K562 (cell line): ENCODE results near the gene CACNA2D3. TPM values are rescaled to one million over a fixed set of nuclear protein-coding genes. Genes with fewer than 3 reads are reported as not detected.

Source experiments
- ATAC-seq: fragments of 200-7000 bp; cut with Tn5 transposase; 3 replicates; pipeline ENCODE4 v1.9.1; 2020; ENCODE audit warnings: moderate library complexity
- BruUV-seq: library from RNA; stranded (reverse); fragments of 400-500 nt; replicated peaks from 2 replicates; lab custom pipeline; 2021; lab: Mats Ljungman, UMichigan
- CTCF ChIA-PET: fragments of 300-600 bp; formaldehyde crosslinking; extraction: SDS; loops from one replicate; lab custom pipeline; 2021; ENCODE audit warnings: low intra/inter-chr PET ratio; lab: Yijun Ruan, JAX
- POLR2A ChIA-PET: fragments of 300-600, 350-650 bp; sonication (Branson Sonifier 250); formaldehyde crosslinking; extraction: SDS; loops from one replicate; lab custom pipeline; 2021; ENCODE audit warnings: antibody characterized with exemption, inconsistent platforms; lab: Yijun Ruan, JAX
- DNase-seq, 4 experiments: peaks; one replicate each; pipeline versions ENCODE4 v3.0.0 to v3.0.0-alpha.2; 2011 to 2018; ENCODE audit warnings: low spot score in 3 of 4, mixed read lengths in 3 of 4; ENCODE audit errors: extremely low read depth in 1 of 4
- FAIRE-seq: peaks from 2 replicates; lab custom pipeline; 2011; peaks lifted over from hg19 to GRCh38; lab: Jason Lieb, UNC
- H2AFZ ChIP-seq: 2 replicates; pipeline ENCODE4 v1.6.0; 2011; ENCODE audit warnings: low read depth, low read length, control low read depth, inconsistent platforms
- H3K27ac ChIP-seq: fragments of 200-600 bp; 3 replicates; pipeline ENCODE4 v1.8.0; 2011; ENCODE audit warnings: low read depth, mild to moderate bottlenecking, control low read depth, inconsistent platforms, low read length, moderate library complexity, mixed read lengths; ENCODE audit errors: extremely low read depth
- H3K27me3 ChIP-seq, 2 experiments: fragments of 300-600 bp in 1 of 2; 2 replicates in 1 of 2; 3 replicates in 1 of 2; pipeline versions ENCODE4 v1.6.0 to v1.8.0; 2011; ENCODE audit warnings: inconsistent platforms in 2 of 2, low read length in 2 of 2, mild to moderate bottlenecking in 1 of 2, mixed read lengths in 1 of 2, moderate library complexity in 1 of 2; ENCODE audit not compliant: control insufficient read depth in 2 of 2, insufficient read depth in 2 of 2
- H3K36me3 ChIP-seq: fragments of 300-600 bp; 3 replicates; pipeline ENCODE4 v1.8.0; 2011; ENCODE audit warnings: mild to moderate bottlenecking, low read length, inconsistent platforms; ENCODE audit not compliant: control insufficient read depth, insufficient read depth
- H3K4me1 ChIP-seq, 2 experiments: fragments of 200-600 bp in 1 of 2; replicated peaks in 1 of 2; 2 replicates in 1 of 2; 3 replicates in 1 of 2; pipeline versions ENCODE4 v1.5.1 to v1.8.0; 2011; ENCODE audit warnings: inconsistent platforms in 2 of 2, low read length in 2 of 2, mild to moderate bottlenecking in 1 of 2, mixed read lengths in 1 of 2, moderate library complexity in 1 of 2; ENCODE audit not compliant: control insufficient read depth in 2 of 2, insufficient read depth in 2 of 2
- H3K4me2 ChIP-seq: 2 replicates; pipeline ENCODE4 v1.6.1; 2011; ENCODE audit warnings: low read length, control low read depth, inconsistent platforms, mixed read lengths; ENCODE audit not compliant: insufficient read depth
- H3K4me3 ChIP-seq: fragments of 200-600 bp; sonication (generic), shearing (Covaris generic); 2 replicates; pipeline ENCODE4 v1.5.1; 2016; ENCODE audit warnings: control low read depth, inconsistent platforms
- H3K79me2 ChIP-seq: fragments of 200-600 bp; 3 replicates; pipeline ENCODE4 v1.8.0; 2011; ENCODE audit warnings: low read length, inconsistent platforms; ENCODE audit not compliant: control insufficient read depth, insufficient read depth
- H3K9ac ChIP-seq, 2 experiments: 2 replicates each; pipeline versions ENCODE4 v1.6.0 to v1.6.1; 2011; ENCODE audit warnings: low read depth in 2 of 2, low read length in 2 of 2, control low read depth in 1 of 2, inconsistent platforms in 1 of 2, mild to moderate bottlenecking in 1 of 2, mixed read lengths in 1 of 2; ENCODE audit not compliant: insufficient read depth in 1 of 2
- H3K9me1 ChIP-seq: one replicate; pipeline ENCODE4 v1.6.0; 2011; ENCODE audit warnings: inconsistent platforms, mild to moderate bottlenecking, low read length, moderate library complexity; ENCODE audit not compliant: control insufficient read depth, insufficient read depth
- H3K9me3 ChIP-seq: replicated peaks from 2 replicates; pipeline ENCODE4 v1.5.1; 2011; ENCODE audit warnings: low read depth, low read length, inconsistent platforms; ENCODE audit not compliant: control insufficient read depth, insufficient read depth
- H4K20me1 ChIP-seq: replicated peaks from 2 replicates; pipeline ENCODE4 v1.6.1; 2011; ENCODE audit warnings: low read length, inconsistent platforms, mixed read lengths; ENCODE audit not compliant: control insufficient read depth, insufficient read depth
- BMI1 ChIP-seq: fragments of 150-350 bp; IDR thresholded peaks from 2 replicates; pipeline ENCODE4 v1.6.1; 2014; ENCODE audit warnings: low read length
- CBFA2T3 ChIP-seq: fragments of 450-650 bp; IDR thresholded peaks from 2 replicates; pipeline ENCODE4 v1.6.1; 2017
- CBX1 ChIP-seq: sonication (generic); IDR thresholded peaks from 2 replicates; pipeline ENCODE4 v1.6.1; 2016; ENCODE audit warnings: antibody characterized with exemption, low read depth, mild to moderate bottlenecking
- CBX8 ChIP-seq: fragments of 200-600 bp; sonication (generic); IDR thresholded peaks from 2 replicates; pipeline ENCODE4 v1.6.1; 2012; ENCODE audit warnings: borderline replicate concordance, mixed run types, low read depth, mild to moderate bottlenecking, moderate library complexity, mixed read lengths, low read length, control low read depth, inconsistent platforms; ENCODE audit not compliant: poor library complexity, severe bottlenecking; ENCODE audit errors: extremely low read depth
- DIDO1 ChIP-seq: fragments of 450-650 bp; IDR thresholded peaks from 2 replicates; pipeline ENCODE4 v1.6.1; 2016; ENCODE audit warnings: low read depth, missing biosample characterization, missing genetic modification characterization
- GTF2F1 ChIP-seq: IDR thresholded peaks from 2 replicates; pipeline ENCODE4 v1.6.1; 2011; ENCODE audit warnings: low read depth, low read length, improper control_type of control experiment
- KLF1 ChIP-seq: fragments of 450-650 bp; IDR thresholded peaks from 2 replicates; pipeline ENCODE4 v1.6.1; 2016; ENCODE audit warnings: missing genetic modification characterization, missing compliant biosample characterization
- MXD1 ChIP-seq: fragments of 250-450 bp; sonication (Bioruptor Pico); IDR thresholded peaks from 2 replicates; pipeline ENCODE4 v1.8.0; 2021; ENCODE audit warnings: borderline replicate concordance, mild to moderate bottlenecking, moderate library complexity; ENCODE audit not compliant: poor library complexity, severe bottlenecking
- MYBL2 ChIP-seq, 2 experiments: fragments of 450-650 bp in 1 of 2; sonication (generic) in 1 of 2; formaldehyde crosslinking in 1 of 2; IDR thresholded peaks; 2 replicates each; pipeline versions ENCODE4 v1.6.1 to v1.8.1; 2017 to 2022; ENCODE audit warnings: borderline replicate concordance in 1 of 2, inconsistent platforms in 1 of 2, low read depth in 1 of 2, mild to moderate bottlenecking in 1 of 2, missing genetic modification reagents in 1 of 2, moderate library complexity in 1 of 2
- POLR2AphosphoS2 ChIP-seq: IDR thresholded peaks from 2 replicates; pipeline ENCODE4 v1.6.1; 2012; ENCODE audit warnings: low read length, improper control_type of control experiment
- PTBP1 ChIP-seq: fragments of 200-400 bp; formaldehyde crosslinking; IDR thresholded peaks from 2 replicates; pipeline ENCODE4 v1.6.1; 2017; ENCODE audit warnings: low read depth, low read length
- SAFB ChIP-seq: fragments of 200-400 bp; formaldehyde crosslinking; IDR thresholded peaks from 2 replicates; pipeline ENCODE4 v1.6.1; 2017; ENCODE audit warnings: low read depth, low read length, borderline replicate concordance
- TEAD2 ChIP-seq: fragments of 450-650 bp; IDR thresholded peaks from 2 replicates; pipeline ENCODE4 v1.6.1; 2016; ENCODE audit warnings: missing genetic modification characterization, control low read depth, missing compliant biosample characterization
- TEAD4 ChIP-seq, 2 experiments: sonication (generic) in 1 of 2; formaldehyde crosslinking in 1 of 2; IDR thresholded peaks; 2 replicates each; pipeline versions ENCODE4 v1.6.1 to v1.8.0; 2012 to 2022; ENCODE audit warnings: borderline replicate concordance in 1 of 2, inconsistent platforms in 1 of 2, low read length in 1 of 2, mild to moderate bottlenecking in 1 of 2, missing genetic modification reagents in 1 of 2
- U2AF1 ChIP-seq: fragments of 200-400 bp; formaldehyde crosslinking; optimal IDR thresholded peaks from 2 replicates; pipeline ENCODE3; 2017; ENCODE audit warnings: mild to moderate bottlenecking, low read depth, low read length, moderate library complexity
- ZBTB8A ChIP-seq: fragments of 450-650 bp; IDR thresholded peaks from 2 replicates; pipeline ENCODE4 v1.6.1; 2018; ENCODE audit warnings: mild to moderate bottlenecking, moderate library complexity; ENCODE audit not compliant: partially characterized antibody
- ZNF444 ChIP-seq: fragments of 250-450 bp; sonication (Bioruptor Pico); IDR thresholded peaks from 2 replicates; pipeline ENCODE4 v1.4.0; 2020; ENCODE audit warnings: mild to moderate bottlenecking, moderate library complexity
- ZNF445 ChIP-seq: fragments of 250-450 bp; sonication (Bioruptor Pico); IDR thresholded peaks from 2 replicates; pipeline ENCODE4 v1.4.0; 2020; ENCODE audit warnings: low read depth, mild to moderate bottlenecking, moderate library complexity
- ZNF561 ChIP-seq: fragments of 450-650 bp; formaldehyde crosslinking; conservative IDR thresholded peaks from 2 replicates; pipeline ENCODE4 v1.4.0; 2020; ENCODE audit warnings: mild to moderate bottlenecking, moderate library complexity
- WGBS: fragments of 100-300 bp; shearing (Covaris generic); methylation state at CpG from one replicate; pipeline ENCODE4 v1.1.6; 2016; ENCODE audit warnings: low coverage, mixed read lengths; ENCODE audit not compliant: insufficient coverage; ENCODE audit errors: missing lambda C conversion rate; 5-methylcytosine and 5-hydroxymethylcytosine counted together
- in situ Hi-C: fragments of 300-500 bp; cut with MboI; formaldehyde crosslinking; loops from 4 replicates; pipeline ENCODE4 v1.15.0; 2018; ENCODE audit warnings: inconsistent platforms, mixed read lengths
- intact Hi-C: fragments of 100-400 bp; cut with micrococcal nuclease; formaldehyde crosslinking; loops from 2 replicates; pipeline ENCODE4 v1.14.2; 2022
- polyA plus RNA-seq, 8 experiments: library from polyadenylated mRNA; depleted of rRNA in 4 of 8; stranded (reverse) in 5 of 8; unstranded in 3 of 8; fragments of >200 nt; fragmentation: Nextera tagmentation in 2 of 8; fragmentation: Illumina TruSeq in 1 of 8; extraction: Ambion mirVana in 2 of 8; extraction: Trizol in 1 of 8; gene quantifications; 2 replicates each; pipeline versions ENCODE4 v1.2.1 to v1.2.3, GENCODE V29; 2011 to 2014; ENCODE audit warnings: inconsistent platforms in 1 of 8, missing spikeins in 1 of 8
- total RNA-seq, 7 experiments: library from RNA; depleted of rRNA in 6 of 7; stranded (reverse); fragments of >200 nt in 6 of 7; fragmentation: Illumina TruSeq in 2 of 7; extraction: Trizol in 2 of 7; gene quantifications; 2 replicates each; pipeline versions ENCODE4 v1.2.1 to v1.2.3, GENCODE V29; 2011 to 2021; ENCODE audit warnings: low replicate concordance in 1 of 7

Gene CACNA2D3
- total and polyA plus RNA-seq, 9 of the 15 experiments (the other 6 are each of a cell fraction or from before 2014, with no cell fraction given), result 0.01 TPM; not detected in 8

- TF ChIP-seq TEAD4 (IDR thresholded peaks at IDR 0.05; ENCODE audit: low read length) (no peak), TEAD4 (CRISPR knock-in tag; IDR thresholded peaks at IDR 0.05; ENCODE audit: borderline replicate concordance) (no peak), ZNF561 (no peak), GTF2F1 (no peak), KLF1 (no peak), CBFA2T3 (no peak), U2AF1 (no peak), TEAD2 (tag) (no peak), CBX1 (no peak)
These were observed 583.4 kb downstream of the CACNA2D3 start (continued) for GRCh38 chr3:54705730-54706129.

GRCh38 chr3:54706738-54707137, 584.4 kb downstream of the CACNA2D3 start:
- no TSS peak for BruUV-seq
- Histone ChIP-seq H3K4me2 (no peak overlapping the region), H3K27ac (no peak overlapping the region), H3K36me3 (no peaks in the 10 kb centered on the region), H3K9me3 (no peaks in the 10 kb centered on the region), H3K9ac (no peak overlapping the region), H2AFZ (no peak overlapping the region), H3K79me2 (no peaks in the 10 kb centered on the region), H3K4me3 (no peak overlapping the region), H3K4me1 (no peaks in the 10 kb centered on the region), H4K20me1 (no peaks in the 10 kb centered on the region), H3K9me1 (no peaks in the 10 kb centered on the region), H3K27me3 (no peaks in the 10 kb centered on the region)
- 0% methylated on average over 3 of the region's 3 CpGs for WGBS
- TF ChIP-seq ZNF444 (CRISPR knock-in tag) (no peak), PTBP1 (no peak), DIDO1 (tag) (no peak), ZNF445 (CRISPR knock-in tag) (no peak), SAFB (no peak), POLR2AphosphoS2 (no peak), BMI1 (no peak), ZBTB8A (no peak), MXD1 (CRISPR knock-in tag) (no peak), MYBL2 (IDR thresholded peaks at IDR 0.05; ENCODE audit: low read depth) (no peak), MYBL2 (CRISPR knock-in tag; IDR thresholded peaks at IDR 0.05; ENCODE audit: borderline replicate concordance) (no peak), CBX8 (no peak)
- ATAC-seq (no peak), DNase-seq (no peak), FAIRE-seq (no peak)
- ChIA-PET POLR2A (no interaction called here), CTCF (no interaction called here)
- in situ Hi-C loops (no loop called here), intact Hi-C loops (no loop called here)
